NCI-H510A (cell line): Measurements from ENCODE around the gene ELOVL5.
"Not testable (repeated sequence)": the region's sequence is repeated elsewhere in the genome, so short reads cannot be mapped to it uniquely, and the experiment has no call there.

Experiments
- DNase-seq: peaks from one replicate; lab custom pipeline; 2025; lab: John Stamatoyannopoulos, UW

ELOVL5 gene

DNA sequence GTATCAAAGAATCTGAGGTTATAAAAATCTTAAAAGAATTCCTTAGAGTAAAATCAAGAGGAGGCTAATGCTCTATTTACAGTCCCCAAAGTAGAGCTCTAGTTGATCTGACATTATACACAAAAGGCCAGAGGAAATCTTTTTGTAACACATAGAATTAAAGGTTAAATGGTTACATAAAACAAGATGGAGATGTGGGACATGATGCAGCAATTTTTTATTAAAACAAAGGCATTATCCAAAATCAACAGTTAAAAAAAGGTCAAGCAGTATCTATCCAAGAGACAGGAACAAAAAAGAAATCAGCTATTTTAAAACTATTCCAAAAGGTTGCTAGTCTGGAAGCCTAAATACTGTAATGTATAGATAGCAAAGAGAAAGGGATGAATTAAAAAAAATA, 20.4 kb downstream of the ELOVL5 start:
- DNase-seq = no peak

DNA sequence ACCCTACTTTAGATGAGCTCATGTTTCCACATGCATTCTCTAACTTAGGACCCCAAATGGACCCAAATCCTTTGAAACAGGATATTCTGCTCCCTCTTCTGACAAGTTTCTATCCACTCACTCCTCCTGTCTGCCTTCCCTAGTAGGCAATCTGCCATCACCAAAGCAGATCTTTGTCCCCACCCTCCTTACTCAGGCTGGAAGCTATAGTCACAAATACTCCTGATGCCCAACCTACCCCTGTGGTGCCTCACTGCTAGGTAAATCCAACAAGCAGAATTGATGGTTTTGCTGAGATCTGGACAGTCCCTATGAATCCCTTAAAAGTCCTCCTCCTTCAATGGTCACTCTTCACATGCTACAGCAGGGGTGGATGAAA, 21.7 kb downstream of the ELOVL5 start:
- no peak for DNase-seq

DNA sequence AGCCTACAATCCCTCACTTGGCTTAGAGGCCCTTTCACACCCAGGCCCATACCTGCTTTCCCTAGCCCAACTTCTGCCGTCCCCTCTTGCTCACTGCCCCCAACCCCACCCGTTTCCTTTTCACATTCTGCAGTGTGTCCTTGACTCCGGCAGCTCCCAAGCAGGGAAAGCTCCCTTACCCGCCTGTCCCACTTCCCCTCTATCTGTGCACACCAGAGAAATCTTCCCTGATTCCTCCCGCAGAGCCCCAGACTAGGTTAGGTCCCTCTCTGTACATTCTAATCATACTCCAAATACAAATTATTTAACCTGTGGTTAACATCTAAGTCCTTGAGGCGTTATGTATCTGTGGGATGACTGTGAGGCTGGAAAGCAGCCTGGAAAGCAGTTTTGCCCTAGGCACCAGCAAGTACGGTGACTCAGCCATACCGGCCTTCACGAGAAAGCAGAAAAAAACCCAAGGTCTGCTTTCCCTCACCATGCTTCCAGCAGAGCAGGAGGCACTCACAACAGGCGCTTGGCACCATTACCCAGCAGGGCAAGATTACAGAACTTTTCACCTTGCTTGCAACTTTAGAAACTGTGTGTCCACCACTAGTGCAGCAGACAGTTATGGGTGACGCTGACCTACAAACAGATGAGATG, 22.3 kb downstream of the ELOVL5 start:
- no peak for DNase-seq

DNA sequence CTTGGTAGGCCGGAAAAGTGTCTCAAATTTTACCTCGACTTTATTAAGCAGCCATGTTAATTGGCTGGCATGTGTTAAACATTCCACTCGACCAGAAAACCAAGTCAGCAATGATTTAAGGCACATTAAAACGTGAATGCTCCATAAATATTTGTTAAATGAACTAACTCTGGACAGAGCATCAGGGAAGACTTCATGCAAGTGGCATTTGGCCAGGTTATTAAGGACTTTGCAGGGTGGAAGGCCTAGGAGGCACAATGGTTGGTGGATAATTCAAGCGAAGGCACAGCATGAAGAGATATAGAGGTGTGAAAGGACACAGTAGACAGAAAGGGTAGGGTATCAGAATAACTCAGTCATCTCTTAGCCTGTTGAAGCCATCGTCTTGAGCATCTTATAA, 23.0 kb downstream of the ELOVL5 start:
- DNase-seq = no peak

DNA sequence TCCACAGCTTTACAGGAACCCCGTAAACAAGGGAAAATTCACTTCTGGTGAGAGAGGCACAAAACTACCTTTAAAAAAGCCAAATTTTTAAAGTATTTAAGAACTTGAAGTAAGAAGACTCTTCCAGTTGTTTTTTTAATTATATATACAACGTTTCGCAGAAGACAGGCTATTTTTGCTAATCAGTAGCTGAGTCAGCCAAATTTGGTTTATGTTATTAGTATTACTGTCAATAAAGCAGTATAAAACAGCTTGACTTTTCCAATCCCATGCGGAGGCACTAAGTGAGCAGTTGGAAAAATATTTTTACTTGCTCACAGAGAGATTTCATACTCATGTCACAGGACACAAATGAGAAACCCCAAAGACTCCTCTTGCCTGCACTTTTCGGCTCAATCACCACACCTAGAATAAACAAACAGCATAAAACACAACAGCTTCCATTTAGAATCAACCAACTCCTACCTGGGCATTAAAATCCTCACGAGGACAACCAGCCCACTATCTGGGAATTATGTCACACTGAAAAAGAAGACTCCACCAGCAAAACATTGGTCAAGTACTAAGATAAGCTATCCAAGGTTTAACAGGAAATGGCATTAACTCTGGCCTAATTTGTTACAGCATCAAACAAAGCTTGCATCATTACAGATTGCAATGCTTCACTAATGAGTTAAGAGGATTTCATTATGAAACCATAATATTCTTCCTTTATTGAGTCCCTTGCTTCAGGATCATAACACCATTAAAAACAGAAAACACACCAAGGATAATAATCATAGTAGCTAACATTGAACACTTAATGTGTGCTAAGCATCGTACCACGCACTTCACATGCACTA, 26.3 kb downstream of the ELOVL5 start:
- DNase-seq = no peak

DNA sequence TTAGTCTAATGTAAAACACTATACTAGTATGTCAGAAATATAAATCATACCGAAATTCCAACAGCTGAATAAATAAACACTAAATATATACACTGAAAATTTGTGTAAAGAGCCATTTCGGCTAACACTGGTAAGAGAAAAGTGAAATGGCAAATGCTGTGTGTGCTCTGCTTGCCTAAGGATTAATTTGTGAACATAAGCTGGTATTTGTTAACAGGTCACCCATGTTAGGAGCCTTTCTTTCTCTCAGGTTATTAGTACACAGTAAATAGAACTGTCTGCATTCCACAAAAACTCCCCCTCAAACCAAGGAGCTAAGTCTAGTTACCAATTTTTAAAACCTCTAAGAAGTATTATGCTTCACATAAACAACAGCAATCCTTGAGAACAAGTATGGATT, 27.0 kb downstream of the ELOVL5 start:
- DNase-seq = no peak

DNA sequence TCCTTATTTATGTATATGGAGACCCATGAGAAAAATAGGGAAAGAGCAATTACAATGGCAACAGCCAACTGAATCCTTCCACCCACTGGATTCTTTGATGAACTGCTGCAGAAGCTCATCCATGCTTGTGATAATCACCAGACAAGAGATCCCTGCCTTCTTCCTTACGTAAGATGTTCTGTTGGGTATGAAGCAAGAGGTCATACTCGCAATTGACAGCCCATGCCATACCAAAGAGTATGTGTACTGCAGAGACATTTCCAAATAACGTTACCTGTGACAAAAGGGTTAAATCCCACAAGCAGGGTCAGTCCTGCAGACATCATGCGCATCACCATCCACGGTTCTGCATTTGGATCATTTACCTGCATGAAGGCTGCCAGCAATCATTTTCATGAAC, 27.8 kb downstream of the ELOVL5 start:
- no peak for DNase-seq

DNA sequence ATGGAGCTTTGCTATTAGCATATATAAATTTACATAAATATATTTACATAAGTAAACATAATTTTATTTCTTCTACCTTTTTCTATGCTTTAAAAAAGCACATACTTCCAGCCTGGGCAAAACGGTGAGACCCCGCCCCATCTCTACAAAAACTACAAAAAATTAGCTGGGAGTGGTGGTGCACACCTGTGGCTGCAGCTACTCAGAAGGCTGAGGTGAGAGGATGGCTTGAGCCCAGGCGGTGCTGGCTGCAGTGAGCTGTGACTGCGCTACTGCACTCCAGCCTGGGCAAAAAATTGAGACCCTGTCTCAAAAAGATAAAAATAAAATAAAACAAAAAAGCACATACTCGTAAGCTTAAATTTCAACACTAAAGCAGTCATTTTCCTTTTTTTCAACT, 30.3 kb downstream of the ELOVL5 start:
- DNase-seq = no peak

DNA sequence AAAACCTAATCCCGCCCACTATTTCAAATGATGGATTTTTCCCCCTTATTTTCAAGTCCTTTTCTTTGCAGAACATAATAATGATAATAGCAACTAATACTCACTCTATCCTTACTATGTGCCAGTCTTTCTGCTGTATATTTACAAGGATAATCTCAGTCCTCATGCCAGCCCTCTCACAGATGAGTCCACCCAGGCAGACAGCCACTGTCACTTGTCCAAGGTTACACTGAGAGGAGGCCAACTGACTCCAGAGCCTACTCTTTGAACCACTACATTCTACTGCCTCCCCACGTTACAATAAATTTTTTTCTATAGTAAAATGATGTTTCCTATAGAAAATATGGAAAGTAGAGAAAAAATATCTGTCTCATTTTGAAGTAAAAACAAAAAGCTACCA, 30.9 kb downstream of the ELOVL5 start:
- DNase-seq = no peak

DNA sequence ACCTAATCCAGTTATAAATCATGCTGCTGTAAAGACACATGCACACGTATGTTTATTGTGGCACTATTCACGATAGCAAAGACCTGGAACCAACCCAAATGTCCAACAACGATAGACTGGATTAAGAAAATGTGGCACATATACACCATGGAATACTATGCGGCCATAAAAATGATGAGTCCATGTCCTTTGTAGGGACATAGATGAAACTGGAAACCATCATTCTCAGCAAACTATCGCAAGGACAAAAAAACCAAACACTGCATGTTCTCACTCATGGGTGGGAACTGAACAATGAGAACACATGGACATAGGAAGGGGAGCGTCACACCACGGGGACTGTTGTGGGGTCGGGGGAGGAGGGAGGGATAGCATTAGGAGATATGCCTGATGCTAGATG, 31.5 kb downstream of the ELOVL5 start:
- DNase-seq = not testable (repeated sequence)

DNA sequence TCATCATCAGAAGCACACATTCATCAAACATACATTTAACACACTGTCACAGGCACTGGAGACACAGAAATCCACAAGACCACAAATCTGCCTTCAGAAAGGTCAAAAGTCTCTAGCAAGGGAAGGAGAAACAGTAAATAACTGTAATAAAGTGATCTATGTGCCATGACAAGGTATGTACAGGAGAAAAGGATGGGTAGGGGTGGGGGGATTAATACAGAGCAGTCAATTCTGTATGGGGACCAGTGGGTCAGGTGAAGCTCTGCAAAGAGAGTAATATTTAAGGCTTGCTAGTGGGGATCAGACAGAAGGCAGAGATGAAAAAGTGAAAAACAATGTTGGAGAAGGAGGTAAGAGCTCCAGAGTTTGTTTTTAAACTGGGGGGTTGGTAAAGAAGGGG, 32.6 kb downstream of the ELOVL5 start:
- DNase-seq = no peak

DNA sequence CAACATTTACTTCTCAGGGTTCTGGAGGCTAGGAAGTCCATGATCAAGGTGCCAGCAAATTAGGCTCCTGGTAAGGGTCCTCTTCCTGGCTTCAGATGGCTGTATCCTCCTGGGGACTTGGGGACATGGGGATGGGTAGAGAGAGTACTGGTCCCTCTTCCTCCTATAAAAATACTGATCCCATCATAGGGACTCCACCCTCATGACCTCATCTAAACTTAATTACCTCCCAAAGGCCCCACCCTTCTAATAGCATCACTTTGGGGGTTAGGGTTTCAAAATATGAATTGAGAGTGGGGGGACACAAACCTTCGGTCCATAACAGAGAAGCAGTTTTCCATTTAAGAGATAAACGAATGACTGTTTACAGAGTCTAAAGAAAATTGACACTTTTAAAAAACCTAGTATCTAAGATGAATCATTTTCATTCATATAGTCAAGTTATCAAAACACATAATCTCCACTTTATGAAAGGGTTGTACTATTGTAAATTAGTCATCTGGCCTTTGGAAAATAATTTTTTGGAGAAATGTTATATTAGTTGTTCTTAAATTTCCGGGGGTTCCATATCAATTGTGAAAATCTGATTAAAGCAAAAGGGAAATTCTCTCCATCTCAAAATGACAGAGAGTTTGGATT, 33.5 kb downstream of the ELOVL5 start:
- no peak for DNase-seq

DNA sequence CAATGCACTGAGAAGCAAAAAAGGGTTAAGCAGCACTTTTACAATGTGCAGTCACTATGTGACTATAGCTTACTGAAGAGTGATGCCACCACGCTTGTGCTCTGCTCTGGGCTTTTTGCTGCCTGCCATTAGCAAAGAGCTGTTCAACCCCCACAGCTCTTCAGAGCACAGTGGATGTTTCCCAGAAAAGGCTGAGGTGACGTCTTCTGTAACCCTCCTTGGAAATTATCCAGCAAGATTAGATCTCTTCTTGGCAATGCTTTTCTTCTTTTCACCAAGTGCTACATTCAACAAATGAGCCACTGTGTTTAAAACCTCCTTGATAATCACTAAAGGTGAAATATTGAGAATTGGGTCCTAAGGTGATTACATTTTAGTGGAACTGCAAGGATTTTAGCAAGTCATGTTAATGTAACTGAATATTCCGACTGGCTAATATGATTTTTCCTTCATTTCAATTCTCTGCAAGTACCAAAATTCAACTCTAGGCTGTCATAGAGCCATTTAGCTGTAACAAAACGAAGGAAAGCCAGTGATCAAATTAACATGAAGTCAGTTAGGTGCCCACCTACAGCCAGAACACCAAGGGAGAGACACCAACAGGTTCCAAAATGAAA, 34.9 kb downstream of the ELOVL5 start:
- no peak for DNase-seq

DNA sequence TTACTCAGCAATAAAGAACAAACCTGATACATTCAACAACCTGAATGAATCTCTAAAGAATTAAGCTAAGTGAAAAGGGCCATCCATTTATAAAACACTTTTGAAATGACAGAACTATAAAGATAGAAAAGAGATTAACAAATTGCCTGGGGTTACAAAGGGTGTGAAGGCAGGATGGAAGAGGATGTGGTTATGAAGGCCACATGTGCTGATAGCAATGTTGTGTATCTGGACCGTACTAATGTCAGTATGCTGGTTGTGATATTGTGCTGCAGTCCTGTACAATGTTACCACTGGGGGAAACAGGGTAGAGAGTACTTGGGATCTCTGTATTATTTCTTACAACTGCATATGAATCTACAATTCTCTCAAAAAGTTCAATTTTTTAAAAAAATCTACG, 36.4 kb downstream of the ELOVL5 start:
- no peak for DNase-seq

DNA sequence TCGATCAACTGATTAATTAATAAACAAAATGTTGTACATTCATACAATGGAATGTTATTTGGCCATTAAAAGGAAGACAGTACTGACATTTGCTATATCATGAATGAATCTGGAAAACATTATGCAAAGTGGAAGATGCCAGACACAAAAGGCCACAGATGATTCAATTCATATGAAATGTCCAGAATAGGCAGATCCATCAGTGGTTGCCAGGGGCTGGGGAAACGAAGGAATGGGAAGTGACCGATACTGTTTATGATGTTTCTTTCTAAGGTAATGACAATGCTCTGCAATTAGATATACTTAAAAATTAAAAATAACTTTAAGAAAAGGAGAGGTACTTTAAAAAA, 37.2 kb downstream of the ELOVL5 start:
- no peak for DNase-seq

DNA sequence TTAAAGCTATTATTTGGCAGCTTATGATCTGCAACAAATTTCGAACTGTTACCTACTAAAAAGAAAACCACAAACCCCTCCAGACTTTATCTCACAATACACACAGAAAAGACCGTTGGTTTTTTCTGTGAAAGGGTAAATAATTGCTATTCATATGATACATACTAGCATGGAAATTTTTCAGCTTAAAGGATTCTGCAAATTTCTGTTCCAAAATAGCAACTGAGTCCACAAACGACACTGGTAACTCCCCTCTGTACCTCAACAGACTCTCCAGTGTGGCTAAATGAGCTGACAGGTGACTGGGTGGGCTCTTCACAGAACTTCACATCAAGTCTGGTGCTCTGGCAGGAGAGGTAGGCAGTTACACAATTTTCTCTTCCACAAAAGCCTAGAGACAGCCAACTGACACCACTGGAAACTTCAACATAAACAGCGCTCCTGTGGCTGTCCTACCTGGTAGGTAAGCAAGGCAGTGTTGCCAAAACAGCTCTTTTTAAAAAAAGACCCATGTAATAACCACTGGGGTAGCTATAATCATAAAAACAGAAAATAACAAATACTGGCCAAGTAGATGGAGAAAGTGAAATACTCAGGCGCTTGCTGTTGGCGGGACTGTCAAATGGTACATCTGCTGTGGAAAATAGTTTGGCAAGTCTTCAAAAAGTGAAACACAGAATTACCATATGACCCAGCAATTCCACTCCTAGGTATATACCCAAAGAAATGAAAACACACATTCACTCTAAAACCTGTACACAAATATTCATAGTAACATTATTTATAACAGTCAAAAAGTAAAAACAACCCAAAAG, 37.8 kb downstream of the ELOVL5 start:
- DNase-seq = no peak

DNA sequence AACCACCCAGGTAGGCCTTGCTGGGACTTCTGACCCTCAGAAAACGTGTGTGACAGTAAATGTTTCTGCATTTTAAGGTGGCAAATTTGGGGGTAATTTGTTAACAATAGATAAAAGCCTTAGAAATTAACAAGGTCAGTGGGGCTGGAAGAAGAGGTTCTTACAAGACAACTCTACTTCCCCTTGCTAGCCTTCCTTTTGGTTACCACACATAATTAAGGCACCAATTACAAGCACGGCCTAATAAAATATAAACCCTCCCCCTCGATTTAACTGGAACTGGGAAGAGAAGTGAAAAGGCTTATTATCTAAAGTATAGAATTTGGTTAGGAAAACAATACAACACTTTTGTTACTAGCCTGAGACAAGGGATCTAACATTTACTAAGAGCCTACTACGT, 38.8 kb downstream of the ELOVL5 start:
- DNase-seq = no peak

DNA sequence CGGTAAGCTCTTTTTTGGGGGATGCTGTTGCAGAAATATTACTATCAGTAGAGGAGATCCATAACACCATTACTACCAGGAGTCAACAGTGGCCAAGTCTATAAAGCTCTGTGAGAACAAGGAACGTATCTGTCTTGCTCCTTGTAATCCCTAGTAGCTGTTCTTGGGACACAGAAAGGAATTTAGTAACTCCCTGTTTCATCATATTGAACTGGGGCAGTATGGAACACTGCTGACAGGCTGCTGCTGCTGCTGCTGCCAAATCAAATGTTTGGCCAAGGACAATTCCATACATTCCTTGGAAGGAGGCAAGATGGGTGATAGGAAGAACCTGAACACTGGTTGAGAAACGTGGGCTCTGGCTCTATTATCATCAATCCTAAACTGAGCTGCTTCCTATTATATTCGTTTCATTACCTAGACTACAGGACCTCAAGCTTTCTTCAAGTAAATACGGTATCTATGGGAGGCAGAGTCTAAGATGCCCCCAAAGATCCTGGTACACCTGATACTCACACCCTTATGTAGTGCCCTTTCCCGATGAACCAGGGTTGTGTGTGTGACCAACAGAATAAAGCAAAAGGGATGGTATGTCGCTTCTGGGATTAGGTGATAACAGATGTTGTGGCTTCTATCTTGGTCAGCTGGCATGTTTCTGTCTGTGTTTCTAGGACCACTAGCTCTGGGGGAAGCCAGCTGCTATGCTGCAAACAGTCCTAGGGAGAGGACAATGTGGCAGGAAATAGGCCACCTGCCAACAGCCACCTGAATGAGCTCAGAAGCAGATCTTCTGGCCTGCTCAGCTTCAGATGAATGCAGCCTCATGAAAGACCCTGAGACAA, 39.5 kb downstream of the ELOVL5 start:
- DNase-seq = peak; percentile 75

DNA sequence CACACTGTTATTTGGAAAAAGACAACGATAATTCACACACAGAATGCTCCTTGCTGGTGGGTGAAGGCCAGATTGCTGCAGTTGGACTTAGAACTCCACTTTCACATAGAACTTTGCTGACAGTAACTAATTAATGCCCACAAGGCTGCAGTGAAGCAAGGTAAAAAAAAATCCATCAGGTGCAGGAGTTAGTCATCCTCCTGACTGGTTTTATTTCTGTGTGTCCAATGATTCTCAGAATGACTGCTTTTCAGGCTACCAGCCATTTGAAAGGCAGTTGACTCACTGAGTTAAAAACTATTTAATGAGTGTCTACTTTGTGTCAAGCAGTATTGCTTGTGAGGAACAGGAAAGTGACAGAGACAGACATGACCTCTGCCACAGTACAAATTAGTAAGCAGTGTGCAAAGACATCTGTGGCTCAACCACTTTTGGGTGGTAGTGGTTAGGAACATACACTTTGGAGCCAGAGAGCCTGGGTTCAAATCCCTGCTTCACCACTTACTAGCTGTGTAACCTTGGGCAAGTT, 41.9 kb downstream of the ELOVL5 start:
- no peak for DNase-seq

DNA sequence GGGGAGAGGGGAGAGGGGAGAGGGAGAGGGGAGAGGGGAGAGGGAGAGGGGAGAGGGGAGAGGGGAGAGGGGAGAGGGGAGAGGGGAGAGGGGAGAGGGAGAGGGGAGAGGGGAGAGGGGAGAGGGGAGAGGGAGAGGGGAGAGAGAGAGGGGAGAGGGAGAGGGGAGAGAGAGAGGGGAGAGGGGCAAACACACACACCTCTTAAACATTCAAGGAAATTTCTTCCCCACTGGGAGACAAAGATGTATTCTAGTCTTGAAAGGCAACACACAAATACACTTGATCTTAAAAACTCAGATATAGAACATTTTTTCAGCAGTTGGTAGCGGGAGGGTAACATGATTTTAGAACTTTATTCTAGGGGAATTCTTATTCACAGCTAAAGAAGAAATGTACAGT, 42.5 kb downstream of the ELOVL5 start:
- not testable (repeated sequence) for DNase-seq

DNA sequence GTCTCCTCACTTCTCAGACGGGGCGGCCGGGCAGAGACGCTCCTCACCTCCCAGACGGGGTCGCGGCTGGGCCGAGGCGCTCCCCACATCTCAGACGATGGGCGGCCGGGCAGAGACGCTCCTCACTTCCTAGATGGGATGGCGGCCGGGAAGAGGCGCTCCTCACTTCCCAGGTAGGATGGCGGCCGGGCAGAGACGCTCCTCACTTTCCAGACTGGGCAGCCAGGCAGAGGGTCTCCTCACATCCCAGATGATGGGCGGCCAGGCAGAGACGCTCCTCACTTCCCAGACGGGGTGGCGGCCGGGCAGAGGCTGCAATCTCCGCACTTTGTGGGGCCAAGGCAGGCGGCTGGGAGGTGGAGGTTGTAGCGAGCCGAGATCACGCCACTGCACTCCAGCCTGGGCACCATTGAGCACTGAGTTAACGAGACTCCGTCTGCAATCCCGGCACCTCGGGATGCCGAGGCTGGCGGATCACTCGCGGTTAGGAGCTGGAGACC, 43.2 kb downstream of the ELOVL5 start:
- DNase-seq = not testable (repeated sequence)
